Activated CD8-positive, alpha-beta memory T cell treated with anti-CD3 and anti-CD28 coated beads, Interleukin-2, amount 50 U/mL, for 4 hours (primary cell): ENCODE results near the gene ZSCAN10.
"Not testable (repeated sequence)": the region's sequence is repeated elsewhere in the genome, so short reads cannot be mapped to it uniquely, and the experiment has no call there.

ENCODE experiments used
- DNase-seq: peaks from one replicate; pipeline ENCODE4 v3.0.0-alpha.2; 2020

ZSCAN10 gene

GRCh38 chr16:3098459-3099394 is at the start of gene ZSCAN10:
TSS of gene ZSCAN10 (minus strand) at chr16:3099294. CDS start at chr16:3092937, 6,357 bp downstream.
- DNase-seq: no peak

DNA sequence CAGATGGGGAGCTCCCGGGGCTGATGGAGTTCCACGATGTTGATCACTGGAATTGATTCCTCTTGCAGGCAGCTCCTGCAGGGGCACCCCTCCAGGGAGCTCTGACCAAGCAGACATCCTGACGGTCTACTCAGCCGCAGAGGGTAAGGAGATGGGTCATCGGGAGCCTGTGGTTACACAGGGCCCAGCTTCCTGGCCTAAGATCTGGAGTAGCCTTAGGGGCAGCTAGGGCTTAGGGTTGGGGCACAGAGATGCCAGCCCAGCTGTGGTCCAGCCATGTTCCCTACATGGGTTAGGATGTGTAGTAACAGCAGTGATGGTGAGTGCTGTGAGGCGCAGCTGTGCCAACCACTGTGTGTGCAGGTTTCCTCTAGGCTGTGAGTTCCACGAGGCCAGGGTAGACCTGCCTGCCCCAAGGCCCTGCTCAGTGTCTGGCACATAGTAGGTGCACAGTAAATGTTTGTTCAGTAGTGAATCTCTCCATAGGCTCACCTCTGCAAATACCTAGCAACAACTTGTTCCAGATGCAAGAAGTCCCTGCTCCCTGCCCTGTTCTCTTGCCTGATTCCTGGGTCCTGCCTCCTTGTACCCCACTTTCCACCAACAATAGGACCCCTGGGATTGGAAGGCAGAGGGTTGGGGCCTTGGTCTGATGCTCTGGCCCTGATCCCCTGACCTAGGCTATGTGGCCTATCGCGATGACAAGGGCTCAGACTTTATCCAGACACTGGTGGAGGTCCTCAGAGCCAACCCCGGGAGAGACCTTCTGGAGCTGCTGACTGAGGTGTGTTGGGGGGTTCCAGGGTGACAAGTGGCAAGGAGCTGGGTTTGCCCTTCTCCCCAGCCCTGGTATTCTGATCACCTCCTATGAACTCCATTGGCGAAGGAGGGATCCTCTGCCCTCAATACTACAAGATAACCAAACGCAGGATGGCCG is 49.4 kb upstream of the ZSCAN10 start:
- no peak for DNase-seq

- no peak for DNase-seq
Measured at GRCh38 chr16:3147757-3148104, 48.6 kb upstream of the ZSCAN10 start.

DNA sequence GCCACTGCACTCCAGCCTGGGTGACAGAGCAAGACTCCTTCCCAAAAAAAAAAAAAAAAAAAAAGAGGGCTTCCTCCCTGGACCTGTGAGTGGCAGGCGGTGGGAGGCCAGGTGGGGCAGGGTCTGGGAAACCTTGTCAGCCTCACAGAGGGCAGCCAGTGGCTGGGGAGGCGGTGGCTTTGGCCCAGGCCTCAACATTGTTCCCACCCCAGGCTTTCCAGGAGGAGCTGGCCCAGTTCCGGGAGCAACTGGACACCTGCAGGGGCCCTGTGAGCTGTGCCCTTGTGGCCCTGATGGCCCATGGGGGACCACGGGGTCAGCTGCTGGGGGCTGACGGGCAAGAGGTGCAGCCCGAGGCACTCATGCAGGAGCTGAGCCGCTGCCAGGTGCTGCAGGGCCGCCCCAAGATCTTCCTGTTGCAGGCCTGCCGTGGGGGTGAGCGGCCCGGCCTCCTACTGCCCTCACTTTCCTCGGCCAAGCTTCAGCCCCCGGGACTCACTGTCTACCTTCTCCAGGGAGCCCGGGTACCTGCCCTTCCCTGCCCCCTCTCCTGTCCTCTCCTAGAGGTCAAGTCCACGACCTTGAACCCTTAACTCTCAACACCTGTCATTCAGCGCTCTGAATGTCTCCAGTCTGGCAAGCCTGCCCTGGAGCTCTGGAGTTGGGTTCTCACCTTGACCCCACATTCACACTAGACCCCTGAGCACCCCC is 48.1 kb upstream of the ZSCAN10 start:
- no peak for DNase-seq

GRCh38 chr16:3145660-3146059 is 46.6 kb upstream of the ZSCAN10 start:
- DNase-seq: no peak

DNA sequence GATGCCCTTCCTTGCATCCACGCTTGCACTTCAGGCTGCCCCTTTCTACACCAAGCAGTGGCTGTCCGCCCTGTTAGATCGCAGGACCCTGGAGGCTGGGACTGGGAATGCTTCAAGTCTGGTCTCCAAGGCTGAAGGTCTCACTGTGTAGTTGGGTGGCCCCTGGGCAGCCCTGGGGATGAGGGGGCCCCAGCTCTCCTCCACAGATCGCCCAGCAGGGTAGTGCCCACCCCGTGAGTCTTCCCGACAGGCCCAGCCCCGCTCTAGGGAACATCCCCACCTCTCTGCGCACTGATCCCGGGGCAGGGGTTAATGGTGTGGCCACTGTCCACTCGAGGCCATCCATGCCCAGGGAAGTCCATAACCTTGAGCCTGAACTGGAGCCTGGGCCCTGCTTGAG is 46.1 kb upstream of the ZSCAN10 start:
- DNase-seq: no peak

GRCh38 chr16:3144321-3144983 is 45.4 kb upstream of the ZSCAN10 start:
- no peak for DNase-seq

DNA sequence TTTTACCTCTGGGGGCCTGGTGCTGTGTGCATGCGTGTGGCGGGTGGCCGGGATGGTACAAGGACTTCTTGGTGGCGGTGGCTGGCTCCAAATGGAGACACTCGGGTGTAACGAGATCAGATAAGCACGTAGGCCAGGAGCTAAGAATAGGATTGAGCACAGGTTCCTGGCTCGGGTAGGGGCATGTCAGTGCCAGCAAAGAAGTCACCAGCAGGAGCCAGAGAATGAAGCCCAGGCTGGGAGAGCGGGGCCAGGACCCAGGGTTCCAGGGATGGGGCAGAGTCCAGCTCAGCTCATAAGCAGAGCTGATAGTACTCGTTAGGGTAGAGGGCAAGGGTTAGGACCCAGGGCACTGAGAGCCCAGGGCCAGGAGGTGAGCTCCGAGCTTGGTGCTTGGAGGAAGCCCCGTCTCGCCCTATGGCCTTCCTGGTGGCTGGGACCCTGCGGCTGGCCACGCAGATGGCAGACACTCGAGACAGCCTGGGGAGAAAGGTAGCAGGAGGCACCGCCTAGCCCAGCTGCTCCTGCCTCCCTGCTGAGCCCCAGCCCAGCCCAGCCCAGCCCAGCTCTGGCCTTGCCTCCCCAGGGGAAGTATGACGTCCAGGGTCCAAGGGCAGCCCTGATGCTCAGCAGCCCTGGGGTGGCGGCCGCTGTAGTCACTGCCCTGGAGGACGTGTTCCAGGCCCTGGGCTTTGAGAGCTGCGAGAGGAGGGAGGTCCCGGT is 44.7 kb upstream of the ZSCAN10 start:
- no peak for DNase-seq

DNA sequence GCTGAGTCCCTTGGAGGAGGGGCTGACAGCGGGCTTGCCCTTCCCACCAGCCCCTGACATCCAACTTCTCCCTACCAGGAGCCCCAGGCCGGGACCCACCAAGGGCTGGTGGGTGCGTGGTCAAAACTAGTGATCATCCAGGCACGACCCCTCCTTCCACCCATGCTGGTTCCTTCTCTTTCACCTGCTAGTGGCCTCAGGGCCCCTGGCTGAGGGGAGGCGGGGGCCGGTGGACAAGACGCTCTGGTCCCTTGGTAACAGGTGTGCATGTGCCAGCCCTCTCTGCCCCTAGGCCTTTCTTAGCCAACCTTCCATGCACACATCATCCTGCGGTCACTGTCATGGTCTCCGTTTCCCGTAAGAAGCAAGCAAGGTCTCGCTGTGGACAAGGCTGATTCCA is 44.1 kb upstream of the ZSCAN10 start:
- DNase-seq: no peak

DNA sequence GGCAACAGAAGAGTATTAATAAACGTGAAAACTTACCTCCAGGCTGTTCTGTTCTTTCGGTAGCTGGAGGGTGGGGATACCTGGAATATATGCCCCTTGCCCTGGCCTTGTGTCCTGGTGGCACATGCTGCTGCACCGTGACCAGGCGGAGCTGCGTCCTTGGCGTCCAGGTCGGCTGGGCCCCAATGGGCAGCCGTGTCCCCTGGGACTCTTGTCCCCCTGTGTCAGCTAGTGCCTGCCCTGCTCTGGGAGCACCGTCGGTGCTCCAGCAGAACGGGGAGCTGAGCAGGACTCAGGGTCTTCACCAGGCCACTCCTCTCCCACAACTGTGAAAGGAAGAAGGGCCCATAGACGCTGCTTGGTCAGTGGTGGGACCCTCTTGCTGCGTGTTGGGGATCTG is 43.7 kb upstream of the ZSCAN10 start:
- DNase-seq: no peak

DNA sequence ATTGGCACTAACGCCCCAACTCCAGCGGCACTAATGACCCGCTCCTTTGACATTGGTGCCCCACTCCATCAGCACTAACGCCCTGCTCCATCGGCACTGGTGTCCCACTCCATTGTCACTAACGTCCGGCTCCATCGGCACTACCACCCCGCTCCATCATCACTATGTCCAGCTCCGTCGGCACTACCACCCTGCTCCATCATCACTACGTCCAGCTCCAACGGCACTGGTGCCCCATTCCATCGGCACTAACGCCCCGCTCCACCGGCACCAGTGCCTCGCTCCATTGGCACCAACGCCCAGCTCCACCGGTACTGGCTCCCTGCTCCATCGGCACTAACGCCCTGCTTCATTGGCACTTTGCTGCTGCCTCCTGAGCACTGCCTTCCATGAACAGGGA is 43.2 kb upstream of the ZSCAN10 start:
- DNase-seq: no peak

GRCh38 chr16:3141781-3142311 is 42.8 kb upstream of the ZSCAN10 start:
- no peak for DNase-seq

DNA sequence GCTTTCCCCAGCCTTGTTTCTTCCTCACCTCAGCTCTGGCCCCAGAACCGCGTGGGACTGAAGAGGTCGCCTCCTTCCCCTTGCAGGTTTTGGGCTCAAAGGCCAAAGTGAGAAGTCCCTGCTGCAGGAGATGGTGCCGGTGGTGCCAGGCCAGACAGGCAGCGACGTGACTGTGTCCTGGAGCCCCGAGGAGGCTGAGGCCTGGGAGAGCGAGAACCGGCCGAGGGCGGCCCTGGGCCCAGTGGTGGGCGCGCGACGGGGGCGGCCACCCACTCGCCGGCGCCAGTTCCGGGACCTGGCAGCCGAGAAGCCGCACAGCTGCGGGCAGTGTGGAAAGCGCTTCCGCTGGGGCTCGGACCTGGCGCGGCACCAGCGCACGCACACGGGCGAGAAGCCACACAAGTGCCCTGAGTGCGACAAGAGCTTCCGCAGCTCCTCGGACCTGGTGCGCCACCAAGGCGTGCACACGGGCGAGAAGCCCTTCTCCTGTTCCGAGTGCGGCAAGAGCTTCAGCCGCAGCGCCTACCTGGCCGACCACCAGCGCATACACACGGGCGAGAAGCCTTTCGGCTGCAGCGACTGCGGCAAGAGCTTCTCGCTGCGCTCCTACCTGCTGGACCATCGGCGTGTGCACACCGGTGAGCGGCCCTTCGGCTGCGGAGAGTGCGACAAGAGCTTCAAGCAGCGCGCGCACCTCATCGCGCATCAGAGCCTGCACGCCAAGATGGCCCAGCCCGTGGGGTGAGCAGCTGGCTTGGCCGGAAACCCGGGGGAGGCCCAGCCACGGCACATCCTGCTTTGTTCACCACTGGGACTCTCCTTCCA is 41.7 kb upstream of the ZSCAN10 start:
- no peak for DNase-seq

GRCh38 chr16:3139561-3139960 is 40.5 kb upstream of the ZSCAN10 start:
- not testable (repeated sequence) for DNase-seq

GRCh38 chr16:3138823-3139426 is 39.8 kb upstream of the ZSCAN10 start:
- no peak for DNase-seq

DNA sequence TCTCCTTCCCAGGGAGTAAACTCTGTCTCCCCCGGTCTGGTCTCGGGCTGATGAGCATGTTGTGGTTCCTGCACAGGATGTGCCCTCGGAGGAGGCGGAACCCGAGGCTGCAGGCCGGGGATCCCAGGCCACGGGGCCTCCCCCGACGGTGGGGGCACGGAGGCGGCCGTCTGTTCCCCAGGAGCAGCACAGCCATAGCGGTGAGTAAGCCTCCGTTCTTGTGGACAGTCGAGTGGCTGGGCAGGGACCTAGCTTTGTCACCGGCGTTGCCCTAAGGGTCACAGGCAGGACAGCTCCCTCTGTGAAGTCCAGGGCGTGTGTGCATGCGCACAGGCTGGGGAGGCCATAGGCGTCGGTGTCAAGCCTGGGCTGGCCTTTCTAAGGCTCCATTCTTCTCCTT is 39.2 kb upstream of the ZSCAN10 start:
- no peak for DNase-seq

DNA sequence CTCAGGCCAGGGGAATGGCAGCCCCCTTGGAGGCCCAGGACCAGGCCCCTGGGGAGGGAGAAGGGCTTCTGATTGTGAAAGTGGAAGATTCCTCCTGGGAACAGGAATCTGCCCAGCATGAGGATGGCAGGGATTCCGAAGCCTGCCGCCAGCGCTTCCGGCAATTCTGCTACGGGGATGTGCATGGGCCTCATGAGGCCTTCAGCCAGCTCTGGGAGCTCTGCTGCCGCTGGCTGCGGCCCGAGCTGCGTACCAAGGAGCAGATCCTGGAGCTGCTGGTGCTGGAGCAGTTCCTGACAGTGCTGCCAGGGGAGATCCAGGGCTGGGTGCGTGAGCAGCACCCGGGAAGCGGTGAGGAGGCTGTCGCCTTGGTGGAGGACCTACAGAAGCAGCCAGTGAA is 38.2 kb upstream of the ZSCAN10 start:
- DNase-seq: no peak

DNA sequence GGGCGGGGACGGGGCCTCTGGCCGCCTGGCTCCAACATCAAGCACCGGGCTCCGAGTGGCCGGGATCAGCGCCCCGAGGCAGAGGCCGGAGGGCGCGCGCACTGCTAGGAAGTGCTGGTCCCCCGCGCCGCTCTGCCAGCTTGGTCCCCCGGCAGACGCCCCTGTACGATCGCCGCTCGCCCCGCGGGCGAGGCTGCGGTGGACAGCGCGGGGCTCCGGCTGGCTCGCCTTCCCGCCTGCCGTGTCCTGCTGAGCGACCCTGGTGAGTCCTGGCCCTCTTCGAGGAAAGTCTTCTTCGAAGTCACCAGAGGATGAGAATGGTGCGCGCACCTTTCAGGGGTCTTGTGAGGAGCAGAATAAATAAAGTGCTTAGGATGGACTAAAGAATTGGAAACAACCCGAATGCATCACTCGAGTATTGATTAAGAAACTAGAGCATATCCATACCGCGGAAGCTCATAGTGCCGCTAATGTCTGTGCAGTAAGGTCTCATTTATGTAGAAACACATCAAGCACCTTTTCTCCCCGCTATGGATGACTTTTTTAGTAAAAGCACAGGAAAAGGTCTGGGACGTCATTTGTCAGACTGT is 36.1 kb upstream of the ZSCAN10 start:
- no peak for DNase-seq

- DNase-seq: peak; percentile 87
Measured at GRCh38 chr16:3134338-3135125, 35.4 kb upstream of the ZSCAN10 start, which contains the start of gene ZNF213. TSS of gene ZNF213 (plus strand) at chr16:3135029. CDS start at chr16:3137281, 2,252 bp downstream.
